HG03520 (cell line): Measurements from ENCODE around the gene NSMCE4A.
"Not testable (repeated sequence)": the region's sequence is repeated elsewhere in the genome, so short reads cannot be mapped to it uniquely, and the experiment has no call there.

Experiments
- ATAC-seq: cut with Tn5 transposase; IDR thresholded peaks from one replicate; pipeline ENCODE4 v1.9.1; 2021; ENCODE audit warnings: mild to moderate bottlenecking, moderate library complexity; ENCODE audit not compliant: unreplicated experiment

Gene NSMCE4A

GRCh38 chr10:121990015-121990677 is 15.1 kb upstream of the NSMCE4A start:
- no peak for ATAC-seq

- no peak for ATAC-seq
Measured at GRCh38 chr10:121988361-121989324, 13.6 kb upstream of the NSMCE4A start, which contains the start of gene TACC2. Gene TACC2, plus strand, starts transcription at chr10:121989163. Its CDS starts 32,819 bp downstream, at chr10:122021982.

- ATAC-seq: no peak
Measured at GRCh38 chr10:121984463-121984862, 9.4 kb upstream of the NSMCE4A start.

- no peak for ATAC-seq
Measured at GRCh38 chr10:121983852-121984251, 8.8 kb upstream of the NSMCE4A start.

- no peak for ATAC-seq
Measured at GRCh38 chr10:121981346-121981745, 6.3 kb upstream of the NSMCE4A start.

GRCh38 chr10:121978511-121978910 is 3.5 kb upstream of the NSMCE4A start:
- ATAC-seq: no peak

- ATAC-seq: no peak
Measured at GRCh38 chr10:121976607-121977006, 1.6 kb upstream of the NSMCE4A start.

- ATAC-seq: peak; percentile 4
Measured at GRCh38 chr10:121975295-121976086, 474 bp upstream of the NSMCE4A start.

GRCh38 chr10:121974019-121974534 is 940 bp downstream of the NSMCE4A start:
- ATAC-seq: peak; percentile 36

- not testable (repeated sequence) for ATAC-seq
Measured at GRCh38 chr10:121969086-121969485, 5.9 kb downstream of the NSMCE4A start.

GRCh38 chr10:121965996-121966395 is 9.0 kb downstream of the NSMCE4A start:
- ATAC-seq: no peak

GRCh38 chr10:121961456-121961855 is 13.6 kb downstream of the NSMCE4A start:
- ATAC-seq: no peak

- no peak for ATAC-seq
Measured at GRCh38 chr10:121959671-121960070, 15.3 kb downstream of the NSMCE4A start.

GRCh38 chr10:121956111-121957061 is 18.6 kb downstream of the NSMCE4A start:
- ATAC-seq: no peak

GRCh38 chr10:121952226-121952625 is 22.8 kb downstream of the NSMCE4A start:
- ATAC-seq: no peak

- no peak for ATAC-seq
Measured at GRCh38 chr10:121949451-121949850, 25.6 kb downstream of the NSMCE4A start.

- no peak for ATAC-seq
Measured at GRCh38 chr10:121949049-121949448, 26.0 kb downstream of the NSMCE4A start.

GRCh38 chr10:121947343-121948330 is 27.4 kb downstream of the NSMCE4A start:
- no peak for ATAC-seq
